Uterus (tissue), 4 donors: Measurements from ENCODE around the gene GFER. TPM values are rescaled to one million over a fixed set of nuclear protein-coding genes. Genes with fewer than 3 reads are reported as not detected.
"Not testable (repeated sequence)": the region's sequence is repeated elsewhere in the genome, so short reads cannot be mapped to it uniquely, and the experiment has no call there.

Experiments used
- DNase-seq, 2 donors: peaks; one replicate each; pipeline ENCODE4 v3.0.0-alpha.2; 2019 to 2020
- H3K27ac ChIP-seq, 2 donors: fragments of 200-600 bp; sonication (generic); 1 replicate in 1 of 2; 2 replicates in 1 of 2; pipeline ENCODE4 v1.5.1; 2016 to 2018
- H3K27me3 ChIP-seq, 2 donors: fragments of 200-600 bp; sonication (generic); one replicate each; pipeline ENCODE4 v1.5.1; 2018 to 2019; ENCODE audit warnings: control low read depth in 1 of 2
- H3K36me3 ChIP-seq, 2 donors: fragments of 200-600 bp; sonication (generic); one replicate each; pipeline ENCODE4 v1.5.1; 2019; ENCODE audit warnings: control low read depth in 1 of 2
- H3K4me1 ChIP-seq, 2 donors: fragments of 200-600 bp; sonication (generic); one replicate each; pipeline ENCODE4 v1.5.1; 2018 to 2019; ENCODE audit warnings: control low read depth in 1 of 2
- H3K4me3 ChIP-seq, 2 donors: fragments of 200-600 bp; sonication (generic); 1 replicate in 1 of 2; 2 replicates in 1 of 2; pipeline ENCODE4 v1.5.1; 2018 to 2019; ENCODE audit warnings: mild to moderate bottlenecking in 1 of 2
- H3K9me3 ChIP-seq, 2 donors: fragments of 200-600 bp; sonication (generic); one replicate each; pipeline ENCODE4 v1.5.1; 2019; ENCODE audit warnings: control low read depth in 1 of 2
- CTCF ChIP-seq, 4 experiments: fragments of 200-600 bp in 2 of 4; fragments of 450-650 bp in 2 of 4; sonication (generic) in 2 of 4; IDR thresholded peaks; one replicate each; pipeline ENCODE4 v1.5.1; 2016 to 2019; ENCODE audit warnings: antibody characterized with exemption in 4 of 4, mild to moderate bottlenecking in 2 of 4, moderate library complexity in 1 of 4
- POLR2A ChIP-seq, 2 donors: fragments of 450-650 bp; IDR thresholded peaks; one replicate each; pipeline ENCODE4 v1.6.1; 2016; ENCODE audit warnings: antibody characterized with exemption in 2 of 2, mild to moderate bottlenecking in 1 of 2, moderate library complexity in 1 of 2
- intact Hi-C: fragments of 100-400 bp; cut with DNase I; formaldehyde crosslinking; loops from one replicate; pipeline ENCODE4 v1.15.1; 2023; ENCODE audit warnings: low total_unique reads
- total RNA-seq, 4 donors: library from RNA; depleted of rRNA in 3 of 4; stranded (reverse); fragments of >200 nt in 3 of 4; gene quantifications; one replicate each; pipeline versions ENCODE4 v1.1.0 to v1.2.4, GENCODE V29; 2014 to 2023
- donor health status: DM: yes; HTN: yes; CAD: no.

GFER gene
- total RNA-seq, 4 donors from 2014 or later = 2.6 to 20.8 (median 6.6) TPM

GRCh38 chr16:1949507-1949906 is 34.5 kb upstream of the GFER start:
- TF ChIP-seq CTCF (IDR thresholded peaks at IDR 0.05) (no peak), POLR2A (IDR thresholded peaks at IDR 0.05) (no peak)
- Histone ChIP-seq H3K4me1 (no peaks in the 10 kb centered on the region), H3K27me3 (no peaks in the 10 kb centered on the region), H3K27ac (no peak overlapping the region), H3K36me3 (no peaks in the 10 kb centered on the region), H3K9me3 (no peaks in the 10 kb centered on the region), H3K4me3 (no peak overlapping the region)
- no peak for DNase-seq
- intact Hi-C loops = no loop called here

- H3K27ac ChIP-seq = no peak overlapping the region
- no peaks in the 10 kb centered on the region for H3K9me3 ChIP-seq
- intact Hi-C loops = no loop called here
- TF ChIP-seq POLR2A (IDR thresholded peaks at IDR 0.05) = no peak
- TF ChIP-seq CTCF (IDR thresholded peaks at IDR 0.05) = no peak
- no peaks in the 10 kb centered on the region for H3K27me3 ChIP-seq
- no peaks in the 10 kb centered on the region for H3K4me1 ChIP-seq
- no peaks in the 10 kb centered on the region for H3K36me3 ChIP-seq
- H3K4me3 ChIP-seq = no peak overlapping the region
- DNase-seq = no peak
These were observed 33.9 kb upstream of the GFER start for GRCh38 chr16:1950047-1950446.

GRCh38 chr16:1950559-1950958 is 33.4 kb upstream of the GFER start:
- DNase-seq = no peak
- intact Hi-C loops = no loop called here

GRCh38 chr16:1953734-1954133 is 30.3 kb upstream of the GFER start:
- H3K4me3 ChIP-seq = no peak overlapping the region
- H3K9me3 ChIP-seq = no peaks in the 10 kb centered on the region
- H3K4me1 ChIP-seq = no peaks in the 10 kb centered on the region
- TF ChIP-seq POLR2A (IDR thresholded peaks at IDR 0.05) (no peak), CTCF (IDR thresholded peaks at IDR 0.05) (no peak)
- intact Hi-C loops = no loop called here
- H3K36me3 ChIP-seq = no peaks in the 10 kb centered on the region
- H3K27ac ChIP-seq = no peak overlapping the region
- no peaks in the 10 kb centered on the region for H3K27me3 ChIP-seq
- DNase-seq = no peak

More at GRCh38 chr16:1950559-1950958, 33.4 kb upstream of the GFER start:
- Histone ChIP-seq H3K27ac (no peak overlapping the region), H3K4me3 (no peak overlapping the region), H3K4me1 (no peaks in the 10 kb centered on the region), H3K27me3 (no peaks in the 10 kb centered on the region), H3K36me3 (no peaks in the 10 kb centered on the region), H3K9me3 (no peaks in the 10 kb centered on the region)
- TF ChIP-seq CTCF (IDR thresholded peaks at IDR 0.05) (no peak), POLR2A (IDR thresholded peaks at IDR 0.05) (no peak)

- H3K4me3 ChIP-seq, H3K27me3 ChIP-seq, H3K36me3 ChIP-seq, DNase-seq, H3K27ac ChIP-seq, H3K4me1 ChIP-seq, H3K9me3 ChIP-seq, intact Hi-C loops: not testable (repeated sequence)
These were observed 26.4 kb upstream of the GFER start for GRCh38 chr16:1957434-1958142.

- H3K27ac ChIP-seq, H3K27me3 ChIP-seq, intact Hi-C loops, H3K4me1 ChIP-seq, H3K36me3 ChIP-seq, H3K4me3 ChIP-seq, H3K9me3 ChIP-seq: not testable (repeated sequence)
- peak in 1 of 2 donors; percentile 22 for DNase-seq
These were observed 25.9 kb upstream of the GFER start for GRCh38 chr16:1958143-1958491.
